Left lung (tissue), 14 donors: ENCODE measurements around the gene PLPP7. TPM values are rescaled to one million over a fixed set of nuclear protein-coding genes. Genes with fewer than 3 reads are reported as not detected.
A peak's percentile ranks its signal among the peaks of the same experiment; 100 is the strongest.
"Not testable (repeated sequence)": the region's sequence is repeated elsewhere in the genome, so short reads cannot be mapped to it uniquely, and the experiment has no call there.

ENCODE experiments used
- ATAC-seq: fragments of 200-7000 bp; cut with Tn5 transposase; one replicate; pipeline ENCODE4 v1.9.1; 2020; ENCODE audit warnings: moderate library complexity
- DNase-seq, 4 donors: peaks; one replicate each; pipeline ENCODE4 v3.0.0-alpha.2; 2013 to 2020
- H3K27ac ChIP-seq, 2 donors: fragments of 200-600 bp; sonication (generic) in 1 of 2; one replicate each; pipeline versions ENCODE4 v1.5.0 to v1.8.0; 2020 to 2021
- H3K27me3 ChIP-seq, 2 donors: fragments of 200-600 bp; sonication (generic) in 1 of 2; one replicate each; pipeline versions ENCODE4 v1.5.0 to v1.8.0; 2020 to 2021
- H3K36me3 ChIP-seq, 2 donors: fragments of 200-600 bp; sonication (generic) in 1 of 2; one replicate each; pipeline versions ENCODE4 v1.5.0 to v1.8.0; 2020 to 2021
- H3K4me1 ChIP-seq, 2 donors: fragments of 200-600 bp; one replicate each; pipeline ENCODE4 v1.8.0; 2021
- H3K4me3 ChIP-seq, 2 donors: fragments of 200-600 bp; sonication (generic) in 1 of 2; one replicate each; pipeline versions ENCODE4 v1.5.0 to v1.8.0; 2020 to 2021; ENCODE audit warnings: mild to moderate bottlenecking in 1 of 2
- H3K9me3 ChIP-seq, 2 donors: fragments of 200-600 bp; sonication (generic) in 1 of 2; one replicate each; pipeline versions ENCODE4 v1.5.0 to v1.8.0; 2020 to 2021
- intact Hi-C, 2 donors: fragments of 100-400 bp; cut with DNase I; formaldehyde crosslinking; loops; one replicate each; pipeline versions ENCODE4 v1.11.2 to v1.14.2; 2022
- long read RNA-seq, 12 donors: library from polyadenylated mRNA in 2 of 12; unstranded in 2 of 12; transcript quantifications; one replicate each; pipeline ENCODE4 v2.0.0 and lab custom pipeline, GENCODE V29; 2019 to 2026
- polyA plus RNA-seq, 6 donors: library from polyadenylated mRNA; unstranded; fragments of 120-200 nt; gene quantifications; one replicate each; pipeline ENCODE4 v1.2.1, GENCODE V29; 2013; ENCODE audit not compliant: insufficient read length in 6 of 6
- total RNA-seq, 2 donors: library from RNA; stranded (reverse); fragmentation: NEBNext Ultra II Directional; extraction: Animal tissue kit (Norgen Biotek cat#: 25700); gene quantifications; one replicate each; pipeline ENCODE4 v1.2.1, GENCODE V29; 2021
- TF ChIP-seq, protein P1 (sequence below), 2 donors: fragments of 200-600 bp; sonication (generic) in 1 of 2; IDR thresholded peaks; one replicate each; pipeline versions ENCODE4 v1.5.0 to v1.8.0; 2021; ENCODE audit warnings: antibody characterized with exemption in 2 of 2
- donor health status: DM: no; HTN: yes; CAD: no.
- donor health status: DM: no; HTN: no; CAD: no.

The PLPP7 gene
- total RNA-seq, result 1 to 10 TPM; 1.6 to 2.3 TPM
- polyA plus RNA-seq, result 1 to 10 TPM; 1.1 to 1.7 (median 1.3) TPM
- long read RNA-seq, donor 1, result 0 reads
- long read RNA-seq, donor 2, partial matches to known transcripts, result 0 of 1 reads
- long read RNA-seq, donor 2, other reads (novel, unspliced or antisense), result 0 of 1 reads
- long read RNA-seq, donor 3, partial matches to known transcripts, result 0 of 2 reads
- long read RNA-seq, donor 3, other reads (novel, unspliced or antisense), result 0 of 2 reads
- long read RNA-seq, donor 4, partial matches to known transcripts, result 0 of 1 reads
- long read RNA-seq, donor 4, other reads (novel, unspliced or antisense), result 0 of 1 reads
- long read RNA-seq, donor 5, result 0 reads
- long read RNA-seq, donor 6, partial matches to known transcripts, result 0 of 3 reads
- long read RNA-seq, donor 6, other reads (novel, unspliced or antisense), result 0 of 3 reads
- long read RNA-seq, donor 7, result 0 reads
- long read RNA-seq, donor 8, partial matches to known transcripts, result 0 of 1 reads
- long read RNA-seq, donor 8, other reads (novel, unspliced or antisense), result 0 of 1 reads
- long read RNA-seq, donor 9, result 0 reads
- long read RNA-seq, donor 10, partial matches to known transcripts, result 0 of 1 reads
- long read RNA-seq, donor 10, other reads (novel, unspliced or antisense), result 1 of 1 reads
- long read RNA-seq, donor 11, transcript PLPP7-202 (2 exons, 2,095 nt), result major isoform, 6 of 6 reads
- long read RNA-seq, donor 11, partial matches to known transcripts, result 0 of 6 reads
- long read RNA-seq, donor 11, other reads (novel, unspliced or antisense), result 0 of 6 reads
- long read RNA-seq, donor 12, result 0 reads

- Histone ChIP-seq H3K4me1 (no peaks in the 10 kb centered on the region), H3K27ac (no peak within 1 kb of the TSS), H3K27me3 (no peaks in the 10 kb centered on the region), H3K36me3 (no peaks in the 10 kb centered on the region), H3K4me3 (peak within 1 kb of the TSS; percentile 19 to 31), H3K9me3 (no peaks in the 10 kb centered on the region)
- intact Hi-C loops, result no loop called here
- no peak for DNase-seq
- TF ChIP-seq, protein P1, sequence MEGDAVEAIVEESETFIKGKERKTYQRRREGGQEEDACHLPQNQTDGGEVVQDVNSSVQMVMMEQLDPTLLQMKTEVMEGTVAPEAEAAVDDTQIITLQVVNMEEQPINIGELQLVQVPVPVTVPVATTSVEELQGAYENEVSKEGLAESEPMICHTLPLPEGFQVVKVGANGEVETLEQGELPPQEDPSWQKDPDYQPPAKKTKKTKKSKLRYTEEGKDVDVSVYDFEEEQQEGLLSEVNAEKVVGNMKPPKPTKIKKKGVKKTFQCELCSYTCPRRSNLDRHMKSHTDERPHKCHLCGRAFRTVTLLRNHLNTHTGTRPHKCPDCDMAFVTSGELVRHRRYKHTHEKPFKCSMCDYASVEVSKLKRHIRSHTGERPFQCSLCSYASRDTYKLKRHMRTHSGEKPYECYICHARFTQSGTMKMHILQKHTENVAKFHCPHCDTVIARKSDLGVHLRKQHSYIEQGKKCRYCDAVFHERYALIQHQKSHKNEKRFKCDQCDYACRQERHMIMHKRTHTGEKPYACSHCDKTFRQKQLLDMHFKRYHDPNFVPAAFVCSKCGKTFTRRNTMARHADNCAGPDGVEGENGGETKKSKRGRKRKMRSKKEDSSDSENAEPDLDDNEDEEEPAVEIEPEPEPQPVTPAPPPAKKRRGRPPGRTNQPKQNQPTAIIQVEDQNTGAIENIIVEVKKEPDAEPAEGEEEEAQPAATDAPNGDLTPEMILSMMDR (IDR thresholded peaks at IDR 0.05), result no peak
- ATAC-seq, result peak; percentile 81
These were observed at the start of gene PLPP7 for GRCh38 chr9:131289301-131290035. Gene PLPP7 (plus strand): TSS chr9:131289723. CDS start chr9:131289998, 275 bp downstream.

DNA sequence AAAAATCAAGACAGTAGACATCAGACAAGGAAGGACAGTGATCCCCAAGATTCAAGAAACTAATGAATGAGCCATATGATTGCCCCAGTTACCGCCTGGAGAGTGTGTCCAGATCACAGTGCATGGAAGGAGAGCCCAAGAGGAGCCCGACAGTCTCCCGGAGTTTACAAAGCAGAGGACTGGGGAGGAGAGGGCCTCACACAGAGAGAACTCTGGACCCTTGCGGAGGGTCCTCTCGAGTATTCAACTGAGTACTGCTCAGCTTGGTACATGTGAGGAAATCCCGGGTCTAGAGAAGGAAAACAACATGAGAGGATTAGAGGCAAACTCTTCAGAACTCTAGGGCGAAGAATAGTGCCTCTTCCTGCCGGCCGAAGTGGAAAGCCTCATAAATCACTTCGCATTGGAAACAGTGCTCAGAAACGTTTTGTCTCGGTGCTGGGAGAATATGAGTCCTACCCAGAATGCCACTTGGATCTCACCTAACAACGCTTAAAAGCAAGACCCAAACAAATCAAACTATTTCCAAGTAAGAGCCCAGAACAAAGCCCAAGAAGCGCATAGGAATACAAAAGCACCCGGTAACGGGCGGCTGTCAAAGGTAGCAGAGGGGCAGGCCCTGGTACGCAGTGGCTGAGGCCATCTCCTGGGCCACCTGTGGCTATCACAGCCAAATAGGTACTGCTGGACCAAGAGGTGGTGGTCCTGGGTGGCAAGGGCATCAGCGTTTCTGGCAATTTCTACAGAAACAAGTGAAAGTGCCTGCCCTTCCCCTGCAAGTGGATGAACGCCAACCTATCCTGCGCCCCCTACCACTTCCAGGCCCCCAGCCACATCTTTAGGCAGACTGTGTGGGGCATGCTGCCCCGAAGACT lies 49.2 kb upstream of the PLPP7 start:
- DNase-seq (no peak), ATAC-seq (no peak)
- TF ChIP-seq, protein P1 (IDR thresholded peaks at IDR 0.05), result no peak
- peaks cover 19 to 31% of the 10 kb centered on the region in 2 donors for H3K4me1 ChIP-seq
- peaks cover 0 to 5% of the 10 kb centered on the region in 2 donors for H3K36me3 ChIP-seq
- H3K27me3 ChIP-seq, result no peaks in the 10 kb centered on the region
- no peak overlapping the region for H3K27ac ChIP-seq
- peaks cover 0 to 2% of the 10 kb centered on the region in 2 donors for H3K9me3 ChIP-seq
- intact Hi-C loops, result no loop called here
- H3K4me3 ChIP-seq, result no peak overlapping the region

DNA sequence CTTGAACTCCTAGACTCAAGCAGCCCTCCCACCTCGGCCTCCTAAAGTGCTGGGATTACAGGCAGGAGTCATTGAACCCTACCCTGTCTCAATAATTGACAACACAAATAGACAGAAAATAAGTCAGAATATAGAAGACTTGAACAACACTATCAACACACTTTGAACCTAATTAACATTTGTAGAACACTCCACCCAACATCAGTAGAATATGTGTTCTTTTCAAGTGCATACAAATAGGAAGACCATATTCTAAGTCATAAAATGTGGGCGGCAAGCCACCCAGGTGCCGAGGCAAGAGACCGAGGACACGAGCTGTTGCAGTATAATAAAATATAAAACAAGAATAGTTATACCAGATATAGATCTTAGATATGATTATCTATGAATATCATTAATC lies 45.2 kb upstream of the PLPP7 start:
- H3K4me3 ChIP-seq, H3K27ac ChIP-seq, ATAC-seq, intact Hi-C loops, H3K9me3 ChIP-seq, H3K4me1 ChIP-seq, H3K27me3 ChIP-seq, DNase-seq, H3K36me3 ChIP-seq: not testable (repeated sequence)

- Histone ChIP-seq H3K4me3 (no peak overlapping the region), H3K36me3 (no peaks in the 10 kb centered on the region), H3K27ac (no peak overlapping the region), H3K27me3 (no peaks in the 10 kb centered on the region), H3K9me3 (peaks cover 0 to 2% of the 10 kb centered on the region in 2 donors), H3K4me1 (no peaks in the 10 kb centered on the region)
- DNase-seq (no peak), ATAC-seq (no peak)
- TF ChIP-seq, protein P1 (IDR thresholded peaks at IDR 0.05), result no peak
- intact Hi-C loops, result no loop called here
These were observed 42.9 kb upstream of the PLPP7 start for GRCh38 chr9:131246618-131247017.

- intact Hi-C loops, result no loop called here
- DNase-seq, result peak in 2 of 4 donors; percentile 65 to 89
These were observed 37.4 kb upstream of the PLPP7 start for GRCh38 chr9:131252120-131252519.

More at GRCh38 chr9:131252120-131252519, 37.4 kb upstream of the PLPP7 start:
- no peaks in the 10 kb centered on the region for H3K27me3 ChIP-seq
- peak overlapping the region; percentile 51 to 97 for H3K27ac ChIP-seq
- no peaks in the 10 kb centered on the region for H3K36me3 ChIP-seq
- peaks cover 0 to 55% of the 10 kb centered on the region in 2 donors for H3K4me1 ChIP-seq
- peak overlapping the region; percentile 5 to 46 for H3K4me3 ChIP-seq
- no peaks in the 10 kb centered on the region for H3K9me3 ChIP-seq
- peak; percentile 8 for ATAC-seq
- TF ChIP-seq, protein P1 (IDR thresholded peaks at IDR 0.05), result no peak
